HCEC 1CT (cell line): ENCODE measurements around the gene SERPINB5.

ENCODE experiments used
- DNase-seq: peaks from one replicate; pipeline ENCODE4 v3.0.0-alpha.2; 2017

Gene SERPINB5

GRCh38 chr18:63470751-63471150, 6.0 kb upstream of the SERPINB5 start:
- DNase-seq, result no peak

- no peak for DNase-seq
These were observed 4.4 kb upstream of the SERPINB5 start for GRCh38 chr18:63472380-63472779.

GRCh38 chr18:63477200-63477599, 442 bp downstream of the SERPINB5 start:
- DNase-seq, result no peak

GRCh38 chr18:63477968-63478367, 1.2 kb downstream of the SERPINB5 start:
- no peak for DNase-seq

GRCh38 chr18:63479826-63480225, 3.1 kb downstream of the SERPINB5 start:
- DNase-seq, result no peak

GRCh38 chr18:63480476-63480875, 3.7 kb downstream of the SERPINB5 start:
- DNase-seq, result no peak

- DNase-seq, result no peak
These were observed 4.2 kb downstream of the SERPINB5 start for GRCh38 chr18:63480915-63481314.

GRCh38 chr18:63487676-63488075, 10.9 kb downstream of the SERPINB5 start:
- DNase-seq, result no peak

- DNase-seq, result no peak
These were observed 11.4 kb downstream of the SERPINB5 start for GRCh38 chr18:63488160-63488559.

- no peak for DNase-seq
These were observed 16.1 kb downstream of the SERPINB5 start for GRCh38 chr18:63492851-63493250.

- DNase-seq, result no peak
These were observed 18.9 kb downstream of the SERPINB5 start for GRCh38 chr18:63495675-63496074.

- peak; percentile 5 for DNase-seq
These were observed 29.0 kb downstream of the SERPINB5 start for GRCh38 chr18:63505566-63506335.

- no peak for DNase-seq
These were observed 29.5 kb downstream of the SERPINB5 start for GRCh38 chr18:63506336-63506646.

- DNase-seq, result no peak
These were observed 31.8 kb downstream of the SERPINB5 start for GRCh38 chr18:63508596-63508995.

GRCh38 chr18:63511285-63511684, 34.5 kb downstream of the SERPINB5 start:
- peak; percentile 26 for DNase-seq

- DNase-seq, result no peak
These were observed 37.6 kb downstream of the SERPINB5 start for GRCh38 chr18:63514326-63514725.

GRCh38 chr18:63514888-63515678, 38.3 kb downstream of the SERPINB5 start:
- no peak for DNase-seq

GRCh38 chr18:63515801-63516200, 39.0 kb downstream of the SERPINB5 start:
- DNase-seq, result no peak

GRCh38 chr18:63518178-63519012, 41.6 kb downstream of the SERPINB5 start:
- peak; percentile 74 for DNase-seq

- DNase-seq, result no peak
These were observed 43.4 kb downstream of the SERPINB5 start for GRCh38 chr18:63520053-63520685.

GRCh38 chr18:63523660-63524059, 46.9 kb downstream of the SERPINB5 start:
- peak; percentile 11 for DNase-seq

GRCh38 chr18:63527251-63527650, 50.5 kb downstream of the SERPINB5 start:
- DNase-seq, result no peak
